ENCODE results near the gene ST7.

GRCh38 chr7:117134889-117135552 lies 181.7 kb downstream of the ST7 start:
- no peak for TF ChIP-seq CTCF (IDR thresholded peaks at IDR 0.05)
- TF ChIP-seq TCF7L2 (IDR thresholded peaks at IDR 0.05; ENCODE audit: low read depth, low read length) = no peak
- no peak for TF ChIP-seq POLR2AphosphoS5 (IDR thresholded peaks at IDR 0.05; ENCODE audit: low read depth, low read length)

All from Panc1 (cell line).